ENCODE data around the gene DEFB108B.
"Not testable (repeated sequence)": the region's sequence is repeated elsewhere in the genome, so short reads cannot be mapped to it uniquely, and the experiment has no call there.

DNA sequence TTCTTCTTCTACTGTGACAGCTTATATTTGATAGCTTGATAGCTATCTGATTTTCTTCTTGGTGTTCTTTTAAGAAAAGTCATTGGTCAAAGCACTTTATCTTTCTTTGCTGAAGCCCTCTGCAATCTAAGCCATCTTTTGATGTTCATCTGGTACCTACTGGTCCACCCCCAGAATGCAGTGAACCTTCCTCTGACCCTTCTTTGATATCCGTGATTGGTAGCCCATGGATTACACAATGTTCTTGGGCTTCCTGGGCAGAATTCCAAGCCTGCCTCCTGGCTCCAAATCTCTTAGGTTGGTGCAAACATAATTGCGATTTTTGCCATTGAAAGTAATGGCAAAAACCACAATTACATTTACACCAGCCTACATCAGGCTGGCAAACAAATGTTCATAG lies 43.3 kb downstream of the DEFB108B start:
- TF ChIP-seq, protein P1, sequence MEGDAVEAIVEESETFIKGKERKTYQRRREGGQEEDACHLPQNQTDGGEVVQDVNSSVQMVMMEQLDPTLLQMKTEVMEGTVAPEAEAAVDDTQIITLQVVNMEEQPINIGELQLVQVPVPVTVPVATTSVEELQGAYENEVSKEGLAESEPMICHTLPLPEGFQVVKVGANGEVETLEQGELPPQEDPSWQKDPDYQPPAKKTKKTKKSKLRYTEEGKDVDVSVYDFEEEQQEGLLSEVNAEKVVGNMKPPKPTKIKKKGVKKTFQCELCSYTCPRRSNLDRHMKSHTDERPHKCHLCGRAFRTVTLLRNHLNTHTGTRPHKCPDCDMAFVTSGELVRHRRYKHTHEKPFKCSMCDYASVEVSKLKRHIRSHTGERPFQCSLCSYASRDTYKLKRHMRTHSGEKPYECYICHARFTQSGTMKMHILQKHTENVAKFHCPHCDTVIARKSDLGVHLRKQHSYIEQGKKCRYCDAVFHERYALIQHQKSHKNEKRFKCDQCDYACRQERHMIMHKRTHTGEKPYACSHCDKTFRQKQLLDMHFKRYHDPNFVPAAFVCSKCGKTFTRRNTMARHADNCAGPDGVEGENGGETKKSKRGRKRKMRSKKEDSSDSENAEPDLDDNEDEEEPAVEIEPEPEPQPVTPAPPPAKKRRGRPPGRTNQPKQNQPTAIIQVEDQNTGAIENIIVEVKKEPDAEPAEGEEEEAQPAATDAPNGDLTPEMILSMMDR (conservative IDR thresholded peaks at IDR 0.05 in 1 of 2, IDR thresholded peaks at IDR 0.05 in 1 of 2; ENCODE audit: extremely low read depth in 1 of 2, insufficient read depth in 1 of 2, low read depth in 1 of 2, low read length in 2 of 2), result not testable (repeated sequence)
- not testable (repeated sequence) for TF ChIP-seq EZH2 (IDR thresholded peaks at IDR 0.05; ENCODE audit: borderline replicate concordance, low read length)

Data from mammary epithelial cell (primary cell).